Breast epithelium (tissue), 3 donors: ENCODE results near the gene FAM184B.

Source experiments
- CTCF ChIP-seq, 3 donors: fragments of 450-650 bp; IDR thresholded peaks; one replicate each; pipeline ENCODE4 v1.5.1; 2016 to 2017; ENCODE audit warnings: antibody characterized with exemption in 3 of 3, mild to moderate bottlenecking in 3 of 3, moderate library complexity in 3 of 3
- POLR2A ChIP-seq: fragments of 450-650 bp; IDR thresholded peaks from one replicate; pipeline ENCODE4 v1.6.1; 2016; ENCODE audit warnings: antibody characterized with exemption, mild to moderate bottlenecking, moderate library complexity
- POLR2AphosphoS5 ChIP-seq, 3 donors: sonication (generic); formaldehyde crosslinking; IDR thresholded peaks; one replicate each; pipeline ENCODE4 v1.6.1; 2017; ENCODE audit warnings: antibody characterized with exemption in 3 of 3

DNA sequence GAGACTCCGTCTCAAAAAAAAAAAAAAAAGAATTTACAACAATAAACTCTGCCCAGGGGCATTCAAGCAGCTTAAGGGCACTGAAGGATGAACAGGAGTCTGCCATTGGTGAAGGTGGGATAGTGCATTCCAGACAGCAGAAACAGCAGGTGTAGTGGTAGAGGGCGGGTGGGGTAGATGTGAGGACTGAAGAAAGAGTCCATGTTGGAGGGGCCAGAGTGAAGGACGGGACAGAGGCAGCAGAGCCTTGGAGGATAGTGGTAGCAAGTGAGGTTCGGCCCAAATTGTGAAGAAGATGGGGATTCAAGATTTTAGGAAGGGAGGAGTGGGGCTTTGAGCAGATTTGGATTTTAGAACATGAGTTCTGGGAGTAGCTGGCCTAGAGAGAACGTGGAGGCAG, 91.3 kb downstream of the FAM184B start:
- no peak for TF ChIP-seq POLR2AphosphoS5 (IDR thresholded peaks at IDR 0.05)
- no peak for TF ChIP-seq POLR2A
- no peak for TF ChIP-seq CTCF (IDR thresholded peaks at IDR 0.05)
